ENCODE data around the gene THSD4.

GRCh38 chr15:71098920-71099319 is 16.4 kb upstream of the THSD4 start:
- no peak for TF ChIP-seq CTCF (conservative IDR thresholded peaks at IDR 0.05; ENCODE audit: low read depth, low read length)
- TF ChIP-seq EZH2 (IDR thresholded peaks at IDR 0.05; ENCODE audit: low read length, unreplicated experiment): no peak
